Measurements from ENCODE around the gene ZMIZ2.
"Not testable (repeated sequence)": the region's sequence is repeated elsewhere in the genome, so short reads cannot be mapped to it uniquely, and the experiment has no call there.

Gene ZMIZ2

DNA sequence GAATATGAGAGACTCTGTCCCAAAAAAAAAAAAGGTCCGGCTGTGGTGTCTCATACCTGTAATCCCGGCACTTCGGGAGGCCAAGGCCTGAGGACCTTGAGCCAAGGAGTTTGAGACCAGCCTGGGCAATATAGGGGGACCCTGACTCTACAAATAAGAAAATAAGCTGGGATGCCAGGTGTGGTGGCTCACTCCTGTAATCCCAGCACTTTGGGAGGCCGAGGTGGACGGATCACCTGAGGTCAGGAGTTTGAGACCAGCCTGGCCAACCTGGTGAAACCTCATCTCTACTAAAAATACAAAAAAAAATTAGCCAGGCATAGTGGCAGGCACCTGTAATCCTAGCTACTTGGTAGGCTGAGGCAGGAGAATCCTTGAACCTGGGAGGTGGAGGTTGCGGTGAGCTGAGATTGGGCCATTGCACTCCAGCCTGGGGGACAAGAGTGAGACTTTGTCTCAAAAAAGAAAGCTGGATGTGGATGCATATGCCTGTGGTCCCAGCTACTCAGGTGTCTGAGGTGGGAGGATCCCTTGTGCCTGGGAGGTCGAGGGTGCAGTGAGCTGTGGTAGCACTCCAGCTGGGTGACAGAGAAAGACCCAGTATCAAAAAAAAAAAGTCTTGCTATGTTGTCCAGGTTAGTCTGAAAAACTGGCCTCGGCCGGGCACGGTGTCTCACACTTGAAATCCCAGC lies 55.3 kb downstream of the ZMIZ2 start:
- DNase-seq, result not testable (repeated sequence)

DNA sequence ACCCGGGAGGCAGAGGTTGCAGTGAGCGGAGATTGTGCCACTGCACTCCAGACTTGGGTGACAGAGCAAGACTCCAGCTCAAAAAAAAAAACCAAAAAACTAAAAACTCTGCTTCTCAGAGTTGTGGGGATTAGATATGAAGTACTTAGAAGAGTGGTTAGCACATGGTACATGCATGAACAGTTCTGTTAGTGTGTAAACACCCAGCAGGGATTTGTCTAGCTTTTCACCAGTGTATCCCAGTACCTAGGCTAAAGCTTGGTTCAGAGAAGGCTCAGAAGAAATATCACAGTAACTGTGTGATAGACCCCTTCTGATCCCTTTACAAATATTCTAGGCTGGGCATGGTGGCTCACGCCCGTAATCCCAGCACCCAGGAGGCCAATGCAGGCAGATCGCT lies 57.3 kb downstream of the ZMIZ2 start:
- DNase-seq, result no peak

DNA sequence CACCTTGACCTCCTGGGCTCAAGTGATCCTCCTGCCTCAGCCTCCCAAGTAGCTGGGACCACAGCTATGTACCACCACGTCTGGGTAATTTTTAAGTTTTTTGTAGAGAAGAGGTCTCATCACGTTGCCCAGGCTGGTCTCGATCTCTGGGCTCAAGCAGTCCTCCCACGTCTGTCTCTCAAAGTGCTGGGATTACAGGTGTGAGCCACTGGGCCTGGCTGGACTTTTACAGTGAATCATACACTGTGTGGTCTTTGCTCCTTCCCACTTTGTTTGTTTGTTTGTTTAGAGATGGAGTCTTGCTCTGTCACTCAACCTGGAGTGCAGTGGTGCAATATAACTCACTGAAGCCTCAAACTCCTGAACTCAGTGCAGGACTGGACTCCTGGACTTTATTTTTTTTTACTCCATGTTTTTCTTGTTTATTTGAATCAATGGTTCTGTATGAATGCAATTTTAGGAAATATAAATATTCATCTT lies 60.3 kb downstream of the ZMIZ2 start:
- no peak for DNase-seq

DNA sequence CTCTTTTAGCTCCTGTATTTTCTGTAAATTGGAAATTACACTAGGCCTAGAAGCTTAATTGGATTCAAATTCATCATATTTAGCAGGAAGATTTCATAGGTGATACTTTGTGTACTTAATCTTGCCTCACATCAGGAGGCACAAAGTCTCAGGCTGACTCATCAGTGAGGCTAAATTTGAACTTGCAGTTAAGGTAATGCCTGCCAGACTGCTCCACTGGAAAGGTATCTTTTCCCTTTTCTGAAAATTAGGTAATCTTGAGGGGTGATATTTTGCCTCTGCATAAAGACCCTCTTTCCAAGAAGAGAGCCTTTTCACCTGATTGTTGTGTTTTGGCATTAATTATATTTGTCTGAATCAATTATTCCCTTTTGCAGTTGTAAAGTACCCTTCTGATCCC lies 62.4 kb downstream of the ZMIZ2 start:
- no peak for DNase-seq

DNA sequence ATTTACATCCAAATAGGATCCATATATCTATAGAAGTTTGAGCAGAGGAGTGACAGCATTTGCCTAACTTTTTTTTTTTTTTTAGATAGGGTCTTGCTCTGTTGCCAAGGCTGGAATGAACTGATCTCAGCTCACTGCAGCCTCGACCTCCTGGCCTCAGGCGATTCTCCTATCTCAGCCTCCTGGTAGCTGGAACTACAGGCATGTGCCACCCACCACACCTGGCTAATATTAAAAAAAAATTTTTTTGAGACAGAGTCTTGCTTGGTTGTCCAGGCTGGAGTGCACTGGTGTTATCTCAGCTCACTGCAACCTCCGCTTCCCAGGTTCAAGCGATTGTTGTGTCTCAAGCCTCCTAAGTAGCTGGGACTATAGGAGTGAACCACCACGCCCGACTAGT lies 62.9 kb downstream of the ZMIZ2 start:
- DNase-seq, result no peak

DNA sequence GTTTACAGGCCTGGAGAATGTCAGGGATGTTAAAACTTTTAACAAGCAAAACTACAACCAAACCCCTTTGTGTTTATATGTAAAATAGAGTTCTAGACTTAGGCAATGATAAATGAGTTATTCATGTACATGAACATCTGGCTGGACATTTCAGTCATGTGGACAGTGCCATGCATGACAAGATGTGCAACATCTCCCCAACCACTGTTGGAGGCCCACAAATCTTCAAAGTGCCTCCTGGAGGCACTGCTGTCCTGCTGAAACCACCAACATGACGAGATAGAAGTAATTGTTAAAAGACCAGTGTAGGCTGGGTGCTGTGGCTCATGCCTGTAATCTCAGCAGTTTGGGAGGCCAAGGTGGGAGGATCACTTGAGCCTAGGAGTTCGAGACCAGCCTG lies 66.3 kb downstream of the ZMIZ2 start:
- peak; percentile 56 for DNase-seq

DNA sequence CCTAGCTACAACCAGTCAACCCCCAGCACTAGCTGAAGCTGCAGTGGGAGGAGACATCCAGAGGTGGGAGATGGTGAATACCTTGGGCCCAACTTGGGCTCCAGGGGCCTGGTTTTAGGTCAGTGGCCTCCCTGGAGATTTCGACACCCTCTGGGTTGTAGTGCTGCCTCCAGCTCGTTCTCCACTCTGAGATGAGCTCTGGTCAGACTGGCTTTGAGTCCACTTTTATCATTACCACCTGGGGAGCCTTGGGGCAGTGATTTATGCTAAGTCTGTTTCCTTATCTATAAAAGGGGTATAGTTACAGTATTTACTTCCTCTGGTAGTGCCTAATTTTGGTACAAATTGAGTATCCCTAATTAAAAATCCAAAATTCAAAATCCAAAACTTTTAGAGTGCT lies 70.6 kb downstream of the ZMIZ2 start:
- no peak for DNase-seq
